GM12801 (cell line): Measurements from ENCODE around the gene SOWAHA.

Experiments used
- CTCF ChIP-seq: IDR thresholded peaks from one replicate; pipeline ENCODE4 v1.5.1; 2011; ENCODE audit warnings: control low read depth; ENCODE audit not compliant: insufficient read length; ENCODE audit errors: extremely low read depth

SOWAHA gene

DNA sequence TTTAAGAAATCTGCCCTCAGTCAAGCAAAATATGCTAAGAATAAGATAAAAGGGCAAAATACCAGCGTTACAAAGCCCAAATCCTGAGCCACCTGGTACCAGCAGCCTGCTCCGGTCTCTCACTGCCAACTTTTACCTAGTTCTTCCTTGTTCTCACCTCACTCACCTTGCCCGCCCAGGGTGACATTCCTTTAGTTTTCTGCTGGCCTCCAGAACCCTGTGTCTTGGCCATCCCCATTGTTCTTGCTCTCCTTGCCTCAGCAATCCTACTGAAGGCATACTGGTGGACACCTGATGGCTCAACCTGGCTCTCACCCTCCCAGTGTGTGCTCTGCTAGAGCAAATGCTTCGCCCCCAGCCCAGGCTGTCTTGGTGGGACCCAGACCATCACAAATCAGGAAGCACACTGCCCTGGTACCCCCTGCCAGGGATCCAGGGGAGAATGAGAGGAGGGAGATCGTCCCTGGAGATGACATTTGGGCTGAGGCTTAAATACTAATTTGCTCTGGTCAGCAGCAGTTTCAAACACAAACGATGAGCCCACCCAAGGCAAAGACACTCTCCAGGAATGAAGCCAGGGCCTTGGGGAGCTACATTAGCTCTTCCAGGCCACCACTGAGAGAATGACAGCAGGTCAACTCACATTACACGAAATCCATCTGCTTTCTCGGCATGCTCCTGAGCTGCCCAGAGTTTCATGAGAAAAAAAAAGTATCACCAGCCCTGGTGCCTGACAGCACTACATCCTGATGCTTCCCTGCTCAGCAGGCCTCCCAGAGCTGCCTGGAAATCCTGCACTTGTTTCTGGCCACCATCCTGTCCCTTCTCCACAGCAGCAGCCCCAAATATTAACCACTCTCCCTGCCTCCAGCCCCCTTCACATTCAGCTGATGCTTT lies 23.9 kb upstream of the SOWAHA start:
- TF ChIP-seq CTCF, result no peak

GRCh38 chr5:132790201-132790865 lies 22.8 kb upstream of the SOWAHA start:
- no peak for TF ChIP-seq CTCF

DNA sequence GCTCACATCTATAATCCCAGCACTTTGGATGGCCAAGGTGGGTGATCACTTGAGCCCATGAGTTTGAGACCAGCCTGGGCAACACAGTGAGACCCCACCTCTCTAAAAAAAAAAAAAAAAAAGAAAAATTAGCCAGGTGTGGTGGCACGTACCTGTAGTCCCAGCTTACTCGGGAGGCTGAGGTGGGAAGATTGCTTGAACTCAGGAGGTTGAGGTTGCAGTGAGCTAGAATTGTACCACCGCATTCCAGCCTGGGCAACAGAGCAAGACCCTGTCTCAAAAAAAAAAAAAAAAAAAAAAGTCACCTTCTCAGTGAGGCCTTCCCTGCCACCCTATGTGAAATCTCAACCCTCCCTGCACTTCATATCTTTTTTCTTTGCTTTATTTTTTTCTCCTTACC lies 22.1 kb upstream of the SOWAHA start:
- no peak for TF ChIP-seq CTCF

- no peak for TF ChIP-seq CTCF
These were observed 15.5 kb upstream of the SOWAHA start for GRCh38 chr5:132797651-132798050.

GRCh38 chr5:132799392-132799791 lies 13.7 kb upstream of the SOWAHA start:
- TF ChIP-seq CTCF, result no peak

DNA sequence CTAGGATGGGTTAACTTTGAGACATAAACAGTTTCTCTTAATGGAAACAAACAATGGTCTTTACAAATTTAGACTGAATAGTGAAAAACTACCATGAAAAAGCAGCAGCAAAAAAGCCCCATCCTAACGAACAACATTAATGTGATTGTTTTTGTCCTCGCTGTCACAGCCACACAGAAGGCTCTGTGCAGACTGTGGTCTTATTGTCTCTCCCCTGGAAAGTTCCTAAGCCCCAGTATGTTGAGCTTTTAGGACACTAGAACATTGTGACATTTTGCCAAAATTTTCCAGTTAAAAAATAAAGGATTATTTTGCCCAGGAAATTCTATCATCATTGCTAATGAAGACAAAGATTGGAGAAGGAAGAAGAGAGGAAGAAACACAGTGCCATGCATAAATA lies 12.6 kb upstream of the SOWAHA start:
- no peak for TF ChIP-seq CTCF

- no peak for TF ChIP-seq CTCF
These were observed 10.9 kb upstream of the SOWAHA start for GRCh38 chr5:132802044-132802684.
